DMS 273 treated with DMSO at 0.1 percent for 48 hours (cell line): Measurements from ENCODE around the gene REST.

Experiments
- DNase-seq: peaks from one replicate; lab custom pipeline; 2025; lab: John Stamatoyannopoulos, UW

The REST gene

DNA sequence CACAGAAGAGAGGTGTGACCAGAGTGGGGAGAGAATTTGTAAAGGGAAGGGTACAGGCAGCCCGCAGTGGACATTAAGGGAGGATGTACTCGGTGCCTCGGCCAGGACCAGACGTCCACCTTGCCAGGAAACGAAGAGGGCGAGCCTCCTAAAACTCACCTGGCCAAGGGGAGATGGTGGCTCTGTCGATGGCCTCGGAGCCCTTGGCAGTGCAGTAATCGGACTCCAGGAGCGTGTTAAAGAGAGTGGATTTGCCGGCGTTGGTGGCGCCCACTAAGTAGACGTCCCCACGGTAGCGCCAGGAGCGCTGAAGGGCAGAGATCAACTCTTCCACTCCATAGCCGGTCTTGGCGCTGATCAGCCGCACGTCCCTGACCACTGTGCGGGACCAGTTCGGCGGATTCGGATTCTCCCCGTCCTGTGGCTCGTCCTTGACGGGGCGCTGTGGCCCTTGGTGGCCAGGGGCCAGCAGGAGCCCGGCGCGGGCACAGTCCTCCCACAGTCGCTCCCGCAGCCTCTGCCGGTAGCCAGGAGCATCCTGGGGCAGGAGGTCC is 68.7 kb downstream of the REST start:
- no peak for DNase-seq

DNA sequence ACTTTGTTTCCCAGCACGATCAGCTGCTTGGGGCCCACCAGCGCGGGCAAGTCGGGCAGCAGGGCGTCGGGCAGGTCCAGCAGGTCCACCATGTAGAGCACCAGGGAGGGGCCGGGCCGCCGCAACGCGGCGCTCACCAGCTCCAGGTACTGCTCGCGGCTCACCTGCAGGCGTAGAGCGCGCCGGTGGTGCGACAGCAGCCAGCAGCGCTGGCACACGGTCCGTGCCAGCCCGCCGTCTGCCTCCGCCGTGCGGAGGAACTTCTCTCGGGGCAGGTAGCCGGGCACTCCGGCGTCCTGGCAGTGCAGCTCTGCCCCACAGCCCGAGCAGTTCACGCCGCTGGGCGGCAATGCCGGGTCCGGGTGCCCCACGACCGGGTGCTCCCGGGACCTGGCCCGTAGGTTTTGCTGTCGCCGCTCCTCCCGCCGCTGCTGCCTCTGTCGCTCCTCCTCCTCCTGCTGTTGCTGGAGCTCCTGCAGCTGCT is 69.2 kb downstream of the REST start:
- no peak for DNase-seq

DNA sequence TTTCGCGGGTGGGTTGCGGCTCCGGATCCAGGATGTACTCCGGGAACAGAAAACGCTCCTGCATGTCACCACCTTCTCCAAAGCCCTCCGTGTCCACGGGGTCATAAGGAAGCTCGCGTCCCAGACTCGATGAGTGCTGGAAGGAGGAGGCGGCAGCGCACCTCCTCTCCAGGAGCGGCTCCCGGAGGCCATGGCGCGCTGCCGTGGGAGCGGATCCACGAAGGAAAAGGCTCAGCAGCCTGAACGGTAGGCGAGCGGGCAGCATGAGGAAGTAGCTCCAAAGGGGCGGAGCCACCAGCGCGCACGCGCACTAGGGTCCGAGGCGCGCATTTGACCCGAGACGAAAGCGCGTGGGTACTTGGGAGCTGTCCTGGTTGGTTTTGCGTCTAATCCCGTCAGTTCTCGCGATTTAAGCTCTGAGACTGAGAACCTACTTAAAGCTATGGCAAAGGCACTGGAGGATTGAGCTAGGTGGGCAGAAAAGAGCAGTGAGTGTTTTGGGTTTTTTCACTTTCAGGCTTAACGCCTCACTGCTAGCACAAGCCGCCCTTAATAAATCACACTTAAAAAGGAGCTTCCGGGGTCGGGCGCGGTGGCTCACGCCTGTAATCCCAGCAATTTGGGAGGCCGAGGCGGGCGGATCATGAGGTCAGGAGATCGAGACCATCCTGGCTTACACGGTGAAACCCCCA is 69.8 kb downstream of the REST start, which contains the start of gene NOA1:
Gene NOA1, minus strand, starts transcription at position 286 of the 692 bp plus-strand sequence. Its CDS starts 21 bp downstream, at position 265.
- DNase-seq: peak; percentile 90

DNA sequence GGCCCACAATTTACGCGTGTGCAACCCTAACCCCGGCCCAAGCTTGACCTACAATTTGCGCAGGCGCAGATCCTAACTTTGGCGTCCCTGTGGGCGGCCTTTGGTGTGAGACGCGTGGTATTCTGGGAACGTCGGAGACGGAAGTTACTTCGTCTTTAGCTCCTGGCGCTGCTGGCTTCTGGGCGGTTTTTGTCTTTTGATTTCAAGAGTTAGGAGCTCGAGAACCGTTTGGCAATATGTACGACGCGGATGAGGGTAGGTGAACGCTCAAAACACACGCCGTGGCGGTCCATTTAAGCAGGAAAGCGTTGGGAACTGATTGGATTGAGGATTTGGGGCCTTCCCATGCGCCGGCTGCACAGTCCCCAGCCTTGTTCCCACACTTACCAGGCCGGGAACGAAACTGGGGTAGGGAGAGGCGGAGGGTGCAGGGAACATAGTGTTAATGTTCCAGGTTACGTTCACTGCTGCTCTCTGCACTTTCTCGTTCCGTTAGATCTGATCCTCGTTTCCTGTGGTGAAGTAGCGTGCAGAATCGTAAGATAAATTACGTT is 71.1 kb downstream of the REST start, which contains the start of gene POLR2B:
Gene POLR2B, plus strand, starts transcription at position 147 of the 554 bp plus-strand sequence. Its CDS starts 90 bp downstream, at position 237.
- DNase-seq: peak; percentile 81

DNA sequence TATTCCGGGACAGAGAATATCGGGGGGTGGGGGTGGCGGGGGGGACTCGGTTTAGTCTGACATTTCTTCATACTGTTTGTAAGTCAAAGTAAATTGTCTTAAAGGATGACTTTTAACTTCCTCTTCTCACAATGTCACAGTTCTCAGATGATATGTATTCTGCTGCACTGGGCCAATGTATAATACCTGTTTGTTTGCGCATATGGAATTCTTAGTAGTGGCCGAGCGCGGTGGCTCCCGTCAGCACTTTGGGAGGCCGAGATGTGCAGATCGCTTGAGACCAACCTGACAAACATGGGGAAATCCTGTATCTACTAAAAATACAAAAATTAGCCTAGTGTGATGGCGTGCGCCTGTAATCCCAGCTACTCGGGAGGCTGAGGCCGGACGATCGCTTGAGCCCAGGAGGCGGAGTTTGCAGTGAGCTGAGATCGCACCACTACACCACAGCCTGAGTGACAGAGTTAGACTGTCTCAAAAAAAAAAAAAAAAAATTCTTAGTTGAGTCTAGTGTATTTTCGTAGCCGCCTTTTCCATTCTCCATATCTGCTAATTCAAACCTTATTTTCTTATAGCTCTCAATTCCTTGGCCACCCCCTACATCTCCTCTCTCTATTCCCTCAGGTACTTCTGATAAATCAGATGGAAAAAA is 71.8 kb downstream of the REST start:
- no peak for DNase-seq

DNA sequence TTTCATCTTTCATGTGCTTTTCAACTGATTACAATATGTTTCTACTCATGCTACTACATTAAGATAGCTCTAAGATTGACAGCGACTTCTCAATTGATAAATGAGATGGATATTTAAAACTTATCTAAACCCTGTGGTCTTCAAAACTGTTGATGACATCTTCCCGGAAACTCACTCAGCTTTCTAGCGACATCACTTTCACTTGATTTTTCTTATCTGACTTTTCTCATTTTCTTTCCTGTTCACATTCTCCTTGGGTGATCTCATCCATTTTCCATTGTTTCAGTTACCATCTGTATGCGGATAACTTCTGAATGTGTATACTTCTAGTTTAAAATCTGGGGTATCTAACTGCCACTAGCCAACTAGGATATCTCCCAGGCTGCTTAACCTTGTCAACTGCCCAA is 74.1 kb downstream of the REST start:
- no peak for DNase-seq

DNA sequence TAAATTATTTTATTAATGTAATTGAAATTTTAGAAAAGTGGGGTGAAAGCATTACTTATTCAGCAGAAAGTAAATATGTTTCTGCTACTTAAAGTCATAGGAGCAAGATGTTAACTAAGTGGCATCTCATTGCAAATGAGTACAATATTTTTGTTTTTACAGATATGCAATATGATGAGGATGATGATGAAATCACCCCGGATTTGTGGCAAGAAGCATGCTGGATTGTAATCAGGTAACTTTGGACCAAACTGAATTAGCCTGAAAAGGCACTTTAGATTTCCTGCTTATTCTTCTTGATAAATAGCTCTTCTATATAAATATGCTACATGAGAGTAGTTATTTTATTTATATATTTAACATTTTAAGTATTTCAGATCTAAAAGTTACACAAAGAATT is 78.5 kb downstream of the REST start:
- no peak for DNase-seq

DNA sequence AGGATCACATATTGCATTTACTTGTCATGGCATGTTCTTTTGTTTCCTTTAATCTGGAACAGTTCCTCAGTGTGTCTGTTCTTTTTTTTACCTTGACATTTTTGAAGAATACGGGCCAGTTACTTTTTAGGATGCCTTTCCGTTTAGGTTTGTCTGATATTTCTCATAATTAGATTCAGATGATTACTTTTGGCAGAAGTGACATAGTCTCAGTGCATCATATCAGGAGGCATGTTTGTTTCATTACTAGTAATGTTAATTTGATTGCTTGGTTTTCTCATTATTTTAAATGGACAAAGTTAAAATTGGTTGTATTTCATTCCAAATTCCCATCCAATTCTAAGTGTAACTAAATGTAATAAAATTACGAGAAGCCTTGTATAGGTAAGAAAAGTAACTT is 79.3 kb downstream of the REST start:
- no peak for DNase-seq

DNA sequence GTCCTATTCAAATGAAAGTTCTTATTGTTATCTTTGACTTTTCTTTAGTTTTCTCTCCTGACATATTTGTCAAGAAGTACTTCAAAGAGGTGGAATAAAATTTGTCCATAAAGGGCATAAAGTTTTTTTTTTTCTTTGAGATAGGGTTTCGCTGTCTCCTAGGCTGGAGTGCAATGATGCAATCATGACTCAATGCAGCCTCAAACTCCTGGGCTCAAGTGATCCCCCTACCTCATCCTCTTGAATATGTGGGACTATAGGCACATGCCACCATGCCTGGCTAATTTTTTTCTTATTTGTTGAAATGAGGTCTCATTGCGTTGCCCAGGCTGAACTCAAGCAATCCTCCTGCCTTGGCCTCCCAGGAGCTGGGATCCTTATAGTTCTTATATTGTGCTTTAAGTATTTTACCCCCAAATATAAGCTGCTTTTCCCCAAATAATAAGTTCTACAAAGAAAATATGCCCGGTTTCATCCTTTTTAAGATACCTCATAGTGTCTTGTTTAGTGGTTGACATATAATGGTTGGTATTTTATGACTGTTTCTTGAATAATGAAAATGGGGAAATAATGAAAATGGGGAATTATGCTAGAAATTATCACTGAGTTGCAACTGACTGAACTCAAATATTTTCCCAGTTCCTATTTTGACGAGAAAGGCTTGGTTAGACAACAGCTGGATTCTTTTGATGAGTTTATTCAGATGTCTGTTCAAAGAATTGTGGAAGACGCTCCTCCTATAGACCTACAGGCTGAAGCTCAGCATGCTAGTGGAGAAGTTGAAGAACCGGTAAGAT is 82.6 kb downstream of the REST start:
- no peak for DNase-seq

DNA sequence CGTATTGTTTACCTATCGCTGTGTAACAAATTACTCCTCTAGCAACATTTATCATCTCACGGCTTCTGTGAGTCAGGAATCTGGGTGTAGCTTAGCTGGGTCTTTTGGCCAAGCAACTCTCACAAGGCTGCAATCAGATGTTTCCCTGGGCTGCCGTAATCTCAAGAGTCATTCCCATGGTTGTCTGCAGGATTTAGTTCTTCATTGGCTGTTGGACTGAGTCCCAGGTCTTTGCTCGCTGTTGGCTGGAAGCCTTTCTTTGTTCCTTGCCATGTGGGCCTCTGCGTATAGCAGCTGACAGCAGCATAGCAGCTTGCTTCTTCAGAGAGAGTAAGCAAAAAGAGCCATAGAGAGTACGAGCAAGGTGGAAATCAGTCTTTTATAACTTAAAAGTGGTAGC is 87.8 kb downstream of the REST start:
- DNase-seq: no peak

DNA sequence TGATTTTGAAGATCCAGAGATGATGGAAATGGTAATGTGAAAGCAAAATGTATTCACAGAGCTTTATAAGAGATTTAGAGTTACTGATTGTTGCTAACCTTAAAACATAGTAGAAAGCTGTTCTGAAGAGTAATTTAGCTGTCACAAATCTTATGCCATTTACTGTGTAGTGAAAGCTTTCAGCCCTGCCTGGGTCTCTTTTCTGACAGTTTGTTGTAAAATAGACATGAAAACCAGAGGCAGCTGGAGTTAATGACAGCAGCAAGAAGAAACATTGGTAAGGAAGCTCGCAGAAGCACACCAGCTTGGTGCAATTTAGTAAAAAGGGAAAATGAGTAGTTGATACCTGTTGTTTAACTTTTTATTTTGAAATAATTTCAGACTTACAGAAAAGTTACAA is 92.1 kb downstream of the REST start:
- DNase-seq: no peak

DNA sequence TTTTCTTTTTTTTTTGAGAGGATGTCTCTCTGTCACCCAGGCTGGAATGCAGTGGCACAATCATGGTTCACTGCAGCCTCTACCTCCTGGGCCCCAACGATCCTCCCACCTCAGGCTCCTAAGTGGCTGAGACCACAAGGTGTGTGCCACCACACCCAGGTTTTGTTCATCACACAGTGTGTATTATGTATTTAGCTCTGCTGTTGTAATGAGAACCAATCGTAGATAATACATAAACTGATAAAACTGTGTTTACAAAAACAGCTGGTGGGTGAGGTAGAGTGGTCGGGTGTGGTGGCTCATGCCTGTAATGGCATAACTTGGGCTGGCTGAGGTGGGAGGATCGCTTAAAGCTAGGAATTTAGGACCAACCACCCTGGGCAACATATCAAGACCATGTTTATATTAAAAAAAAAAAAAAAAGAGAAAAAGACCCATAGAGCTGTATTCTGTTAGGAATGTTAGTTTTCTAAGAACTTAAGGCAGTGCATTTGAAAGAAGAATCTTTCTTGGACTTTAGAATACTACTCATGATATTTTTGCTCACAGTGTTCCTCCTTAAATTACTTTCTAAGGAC is 105.9 kb downstream of the REST start:
- no peak for DNase-seq
